ENCODE results near the gene AMOTL2.

AMOTL2 gene

DNA sequence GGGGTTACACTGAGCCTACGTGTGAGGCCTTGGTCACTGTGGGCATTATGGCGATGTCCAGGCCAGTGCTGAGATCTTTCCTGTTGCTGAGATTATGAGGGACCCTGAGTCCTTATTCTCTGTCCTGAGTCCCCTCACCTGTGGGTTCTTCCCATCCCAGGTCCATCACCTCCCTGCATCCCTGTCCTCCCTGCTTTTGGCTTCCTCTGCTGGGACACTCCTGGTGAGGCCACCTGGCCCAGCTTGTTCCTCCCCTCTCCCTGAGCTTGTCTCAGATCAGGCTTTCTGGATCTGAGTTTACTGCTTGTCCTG lies 36.1 kb downstream of the AMOTL2 start:
- Histone ChIP-seq H3K4me3 (ENCODE audit: low read depth in 1 of 2, low read length in 1 of 2) (no peak overlapping the region), H3K27me3 (no peaks in the 10 kb centered on the region), H3K9me3 (no peaks in the 10 kb centered on the region), H3K36me3 (no peaks in the 10 kb centered on the region), H3K4me1 (ENCODE audit: control insufficient read depth in 1 of 2, insufficient read depth in 1 of 2, low read depth in 1 of 2, low read length in 1 of 2) (no peaks in the 10 kb centered on the region), H3K27ac (no peak overlapping the region)
- TF ChIP-seq, protein P1, sequence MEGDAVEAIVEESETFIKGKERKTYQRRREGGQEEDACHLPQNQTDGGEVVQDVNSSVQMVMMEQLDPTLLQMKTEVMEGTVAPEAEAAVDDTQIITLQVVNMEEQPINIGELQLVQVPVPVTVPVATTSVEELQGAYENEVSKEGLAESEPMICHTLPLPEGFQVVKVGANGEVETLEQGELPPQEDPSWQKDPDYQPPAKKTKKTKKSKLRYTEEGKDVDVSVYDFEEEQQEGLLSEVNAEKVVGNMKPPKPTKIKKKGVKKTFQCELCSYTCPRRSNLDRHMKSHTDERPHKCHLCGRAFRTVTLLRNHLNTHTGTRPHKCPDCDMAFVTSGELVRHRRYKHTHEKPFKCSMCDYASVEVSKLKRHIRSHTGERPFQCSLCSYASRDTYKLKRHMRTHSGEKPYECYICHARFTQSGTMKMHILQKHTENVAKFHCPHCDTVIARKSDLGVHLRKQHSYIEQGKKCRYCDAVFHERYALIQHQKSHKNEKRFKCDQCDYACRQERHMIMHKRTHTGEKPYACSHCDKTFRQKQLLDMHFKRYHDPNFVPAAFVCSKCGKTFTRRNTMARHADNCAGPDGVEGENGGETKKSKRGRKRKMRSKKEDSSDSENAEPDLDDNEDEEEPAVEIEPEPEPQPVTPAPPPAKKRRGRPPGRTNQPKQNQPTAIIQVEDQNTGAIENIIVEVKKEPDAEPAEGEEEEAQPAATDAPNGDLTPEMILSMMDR (IDR thresholded peaks at IDR 0.05): no peak

DNA sequence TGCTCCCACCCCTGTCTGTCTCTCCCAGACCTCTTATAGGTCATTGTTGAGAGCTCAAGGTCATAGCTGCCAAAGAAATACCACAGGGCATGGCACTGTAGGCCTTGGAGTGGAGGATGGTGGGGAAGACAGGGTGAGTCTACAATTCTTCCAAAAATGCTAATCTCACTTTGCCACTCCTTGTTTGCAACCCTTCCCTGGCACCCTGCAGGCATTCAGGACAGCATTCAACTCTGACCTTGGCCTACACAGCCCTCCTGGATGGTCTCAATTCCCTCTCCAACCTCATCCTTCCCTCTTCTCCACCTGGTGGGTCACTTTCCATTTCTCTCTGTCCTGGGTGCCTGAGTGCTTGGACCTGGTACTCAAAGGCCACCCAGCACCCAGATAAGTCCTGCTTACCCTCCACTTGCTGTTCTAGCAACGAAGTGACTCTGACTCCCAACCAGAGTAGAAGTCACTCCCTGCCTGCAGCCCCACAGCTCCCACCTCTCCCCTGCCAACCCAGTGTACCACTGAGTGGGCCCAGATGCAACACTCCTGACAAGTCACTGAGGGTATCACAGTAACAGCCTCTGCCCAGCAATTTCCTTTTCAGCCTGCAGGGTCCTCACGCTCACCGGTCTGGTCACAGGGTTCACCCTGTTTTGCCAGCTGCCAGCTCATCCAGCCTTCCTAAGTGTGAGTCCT lies 36.6 kb downstream of the AMOTL2 start:
- no peak overlapping the region for H3K27ac ChIP-seq
- H3K36me3 ChIP-seq: no peaks in the 10 kb centered on the region
- H3K4me3 ChIP-seq (ENCODE audit: low read depth in 1 of 2, low read length in 1 of 2): no peak overlapping the region
- TF ChIP-seq, protein P1 (IDR thresholded peaks at IDR 0.05): no peak
- no peaks in the 10 kb centered on the region for H3K4me1 ChIP-seq (ENCODE audit: control insufficient read depth in 1 of 2, insufficient read depth in 1 of 2, low read depth in 1 of 2, low read length in 1 of 2)
- no peaks in the 10 kb centered on the region for H3K9me3 ChIP-seq
- no peaks in the 10 kb centered on the region for H3K27me3 ChIP-seq

DNA sequence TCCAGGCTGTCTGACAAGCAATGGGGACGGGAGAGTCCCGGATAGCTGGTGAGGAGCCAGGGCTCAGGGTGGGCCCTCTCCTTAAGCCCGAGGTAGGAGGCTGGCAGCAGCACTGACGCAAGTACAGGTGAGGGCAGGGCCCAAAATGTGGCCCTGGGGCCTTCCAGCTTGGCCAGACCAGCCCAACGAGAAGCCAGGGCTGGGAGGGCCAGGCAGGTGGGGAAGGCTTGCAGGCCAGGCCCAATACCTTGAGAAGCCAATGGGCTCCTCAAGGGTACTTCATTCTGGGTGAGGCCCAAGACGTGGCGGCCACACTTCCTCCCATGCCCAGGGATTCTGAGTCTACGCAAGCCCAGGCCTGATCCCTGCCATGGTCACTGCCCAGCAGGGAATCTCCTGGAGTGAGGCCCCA lies 37.2 kb downstream of the AMOTL2 start:
- Histone ChIP-seq H3K27ac (no peak overlapping the region), H3K27me3 (no peaks in the 10 kb centered on the region), H3K4me1 (ENCODE audit: control insufficient read depth in 1 of 2, insufficient read depth in 1 of 2, low read depth in 1 of 2, low read length in 1 of 2) (no peaks in the 10 kb centered on the region)

DNA sequence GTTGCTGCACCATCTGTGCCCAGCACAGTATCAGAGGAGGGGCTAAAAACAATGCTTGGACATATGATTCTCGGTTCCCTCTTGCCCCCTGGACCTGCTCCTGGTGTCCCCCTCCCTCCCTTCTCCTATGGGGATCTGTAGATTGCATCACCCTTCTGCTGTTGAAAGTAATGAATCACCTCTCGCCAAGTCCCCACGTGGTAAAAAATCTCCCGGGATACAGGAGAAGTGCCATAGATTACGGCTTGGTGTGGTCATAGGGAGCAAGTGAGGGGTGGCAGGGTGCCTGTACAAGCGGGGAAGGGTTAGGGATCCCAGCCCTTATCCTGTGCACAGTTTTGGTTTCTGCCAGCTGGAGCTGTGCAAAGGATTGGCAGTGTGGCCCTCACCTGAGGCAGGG lies 37.7 kb downstream of the AMOTL2 start:
- no peaks in the 10 kb centered on the region for H3K27me3 ChIP-seq
- TF ChIP-seq, protein P1 (IDR thresholded peaks at IDR 0.05): no peak
- H3K9me3 ChIP-seq: no peaks in the 10 kb centered on the region
- H3K27ac ChIP-seq: no peak overlapping the region
- H3K4me3 ChIP-seq (ENCODE audit: low read depth in 1 of 2, low read length in 1 of 2): no peak overlapping the region
- no peaks in the 10 kb centered on the region for H3K4me1 ChIP-seq (ENCODE audit: control insufficient read depth in 1 of 2, insufficient read depth in 1 of 2, low read depth in 1 of 2, low read length in 1 of 2)
- H3K36me3 ChIP-seq: no peaks in the 10 kb centered on the region

More for the DNA sequence above, 37.2 kb downstream of the AMOTL2 start:
- TF ChIP-seq, protein P1 (IDR thresholded peaks at IDR 0.05): no peak
- no peaks in the 10 kb centered on the region for H3K36me3 ChIP-seq
- H3K4me3 ChIP-seq (ENCODE audit: low read depth in 1 of 2, low read length in 1 of 2): no peak overlapping the region
- H3K9me3 ChIP-seq: no peaks in the 10 kb centered on the region

DNA sequence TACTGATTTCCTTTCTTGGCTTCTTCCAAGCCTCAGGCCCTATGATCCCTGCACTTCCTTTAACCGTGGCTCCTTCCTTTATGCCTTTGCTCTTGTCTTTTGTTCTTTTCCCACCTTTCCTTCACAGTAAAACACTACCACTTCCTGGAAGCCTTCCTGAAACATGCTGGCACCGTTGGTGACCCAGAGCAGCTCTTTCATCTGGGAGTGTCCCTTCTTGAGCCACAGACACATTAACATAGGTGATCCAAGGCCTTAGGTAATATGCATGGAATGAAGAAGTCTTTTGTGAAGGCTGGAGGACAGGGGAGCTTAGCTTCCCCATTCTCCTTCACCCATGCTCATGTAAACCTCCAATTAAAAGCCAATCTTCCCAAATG lies 39.4 kb downstream of the AMOTL2 start:
- Histone ChIP-seq H3K36me3 (no peaks in the 10 kb centered on the region), H3K9me3 (no peaks in the 10 kb centered on the region), H3K27me3 (no peaks in the 10 kb centered on the region), H3K4me3 (ENCODE audit: low read depth in 1 of 2, low read length in 1 of 2) (no peak overlapping the region), H3K27ac (no peak overlapping the region), H3K4me1 (ENCODE audit: control insufficient read depth in 1 of 2, insufficient read depth in 1 of 2, low read depth in 1 of 2, low read length in 1 of 2) (no peaks in the 10 kb centered on the region)
- TF ChIP-seq, protein P1 (IDR thresholded peaks at IDR 0.05): no peak
